K562 (cell line): ENCODE data around the gene FBRS. TPM values are rescaled to one million over a fixed set of nuclear protein-coding genes. Genes with fewer than 3 reads are reported as not detected.

ENCODE experiments used
- BRD4 ChIP-seq: fragments of 200-600 bp; sonication (generic); IDR thresholded peaks from 2 replicates; pipeline ENCODE4 v1.6.1; 2017; ENCODE audit warnings: inconsistent platforms
- CCAR2 ChIP-seq: fragments of 200-400 bp; formaldehyde crosslinking; IDR thresholded peaks from 2 replicates; pipeline ENCODE4 v1.6.1; 2017; ENCODE audit warnings: mild to moderate bottlenecking, low read depth, low read length
- CHCHD3 ChIP-seq: fragments of 250-450 bp; sonication (Bioruptor Pico); IDR thresholded peaks from 2 replicates; pipeline ENCODE4 v2.1.2; 2022; ENCODE audit warnings: mild to moderate bottlenecking
- FOSL1 ChIP-seq: fragments of 200-800 bp; sonication (Bioruptor generic); conservative IDR thresholded peaks from 2 replicates; pipeline ENCODE4 v1.6.1; 2016; ENCODE audit warnings: missing genetic modification characterization, missing compliant biosample characterization
- GTF2E2 ChIP-seq: fragments of 200-800 bp; sonication (Bioruptor generic); IDR thresholded peaks from 2 replicates; pipeline ENCODE4 v1.6.1; 2016; ENCODE audit warnings: missing genetic modification characterization, missing compliant biosample characterization
- HNRNPH1 ChIP-seq: fragments of 200-400 bp; formaldehyde crosslinking; optimal IDR thresholded peaks from 2 replicates; pipeline ENCODE3; 2017; ENCODE audit warnings: low read depth, mild to moderate bottlenecking, low read length, moderate library complexity
- KHSRP ChIP-seq: fragments of 450-650 bp; IDR thresholded peaks from 2 replicates; pipeline ENCODE4 v1.6.1; 2017
- NFE2L1 ChIP-seq: fragments of 450-650 bp; IDR thresholded peaks from 2 replicates; pipeline ENCODE4 v1.6.1; 2016; ENCODE audit warnings: missing genetic modification characterization, low read depth, mild to moderate bottlenecking, missing compliant biosample characterization, moderate library complexity, borderline replicate concordance
- NONO ChIP-seq, 2 experiments: fragments of 200-400 bp in 1 of 2; fragments of 450-650 bp in 1 of 2; formaldehyde crosslinking in 1 of 2; IDR thresholded peaks; 2 replicates each; pipeline ENCODE4 v1.6.1; 2017; ENCODE audit warnings: low read depth in 2 of 2, mild to moderate bottlenecking in 2 of 2, moderate library complexity in 2 of 2, low read length in 1 of 2
- PTBP1 ChIP-seq: fragments of 200-400 bp; formaldehyde crosslinking; IDR thresholded peaks from 2 replicates; pipeline ENCODE4 v1.6.1; 2017; ENCODE audit warnings: low read depth, low read length
- PTTG1 ChIP-seq: fragments of 450-650 bp; IDR thresholded peaks from 2 replicates; pipeline ENCODE4 v1.6.1; 2016; ENCODE audit warnings: low read depth, mild to moderate bottlenecking, missing genetic modification characterization, missing compliant biosample characterization
- RBM39 ChIP-seq: fragments of 200-400 bp; formaldehyde crosslinking; optimal IDR thresholded peaks from 2 replicates; pipeline ENCODE3; 2018; ENCODE audit warnings: low read depth, low read length
- SOX6 ChIP-seq: fragments of 450-650 bp; IDR thresholded peaks from 2 replicates; pipeline ENCODE4 v1.6.1; 2014; ENCODE audit warnings: mild to moderate bottlenecking
- ZNF316 ChIP-seq: fragments of 450-650 bp; IDR thresholded peaks from 2 replicates; pipeline ENCODE4 v1.6.1; 2016
- ZNF561 ChIP-seq: fragments of 450-650 bp; formaldehyde crosslinking; conservative IDR thresholded peaks from 2 replicates; pipeline ENCODE4 v1.4.0; 2020; ENCODE audit warnings: mild to moderate bottlenecking, moderate library complexity
- polyA plus RNA-seq, 8 experiments: library from polyadenylated mRNA; depleted of rRNA in 4 of 8; stranded (reverse) in 5 of 8; unstranded in 3 of 8; fragments of >200 nt; fragmentation: Nextera tagmentation in 2 of 8; fragmentation: Illumina TruSeq in 1 of 8; extraction: Ambion mirVana in 2 of 8; extraction: Trizol in 1 of 8; gene quantifications; 2 replicates each; pipeline versions ENCODE4 v1.2.1 to v1.2.3, GENCODE V29; 2011 to 2014; ENCODE audit warnings: inconsistent platforms in 1 of 8, missing spikeins in 1 of 8
- total RNA-seq, 7 experiments: library from RNA; depleted of rRNA in 6 of 7; stranded (reverse); fragments of >200 nt in 6 of 7; fragmentation: Illumina TruSeq in 2 of 7; extraction: Trizol in 2 of 7; gene quantifications; 2 replicates each; pipeline versions ENCODE4 v1.2.1 to v1.2.3, GENCODE V29; 2011 to 2021; ENCODE audit warnings: low replicate concordance in 1 of 7
- TF ChIP-seq, protein P1 (sequence below), 2 experiments: IDR thresholded peaks; 2 replicates each; pipeline ENCODE4 v1.6.1; 2011; ENCODE audit warnings: borderline replicate concordance in 1 of 2, control low read depth in 1 of 2, low read depth in 1 of 2, low read length in 1 of 2, mild to moderate bottlenecking in 1 of 2, mixed read lengths in 1 of 2, moderate library complexity in 1 of 2; ENCODE audit not compliant: insufficient read depth in 1 of 2, insufficient read length in 1 of 2, poor library complexity in 1 of 2, severe bottlenecking in 1 of 2; ENCODE audit errors: extremely low read depth in 1 of 2
- TF ChIP-seq, protein P2 (sequence below), 2 experiments: fragments of 450-650 bp in 1 of 2; IDR thresholded peaks; 2 replicates each; pipeline ENCODE4 v1.6.1; 2011 to 2017; ENCODE audit warnings: low read depth in 2 of 2, antibody characterized with exemption in 1 of 2, borderline replicate concordance in 1 of 2, low read length in 1 of 2, mild to moderate bottlenecking in 1 of 2, mixed read lengths in 1 of 2; ENCODE audit not compliant: control insufficient read depth in 1 of 2
- TF ChIP-seq, protein P3 (sequence below): fragments of 450-650 bp; formaldehyde crosslinking; IDR thresholded peaks from 2 replicates; pipeline ENCODE4 v1.4.0; 2022; ENCODE audit warnings: missing genetic modification characterization
- TF ChIP-seq, protein P4 (sequence below): fragments of 250-450 bp; sonication (Bioruptor Pico); IDR thresholded peaks from 2 replicates; pipeline ENCODE4 v1.8.0; 2021; ENCODE audit warnings: borderline replicate concordance, mild to moderate bottlenecking, moderate library complexity; ENCODE audit not compliant: poor library complexity, severe bottlenecking

Gene FBRS
- total and polyA plus RNA-seq, 9 of the 15 experiments (the other 6 are each of a cell fraction or from before 2014, with no cell fraction given): 0.32 to 59.5 (median 13.1) TPM

DNA sequence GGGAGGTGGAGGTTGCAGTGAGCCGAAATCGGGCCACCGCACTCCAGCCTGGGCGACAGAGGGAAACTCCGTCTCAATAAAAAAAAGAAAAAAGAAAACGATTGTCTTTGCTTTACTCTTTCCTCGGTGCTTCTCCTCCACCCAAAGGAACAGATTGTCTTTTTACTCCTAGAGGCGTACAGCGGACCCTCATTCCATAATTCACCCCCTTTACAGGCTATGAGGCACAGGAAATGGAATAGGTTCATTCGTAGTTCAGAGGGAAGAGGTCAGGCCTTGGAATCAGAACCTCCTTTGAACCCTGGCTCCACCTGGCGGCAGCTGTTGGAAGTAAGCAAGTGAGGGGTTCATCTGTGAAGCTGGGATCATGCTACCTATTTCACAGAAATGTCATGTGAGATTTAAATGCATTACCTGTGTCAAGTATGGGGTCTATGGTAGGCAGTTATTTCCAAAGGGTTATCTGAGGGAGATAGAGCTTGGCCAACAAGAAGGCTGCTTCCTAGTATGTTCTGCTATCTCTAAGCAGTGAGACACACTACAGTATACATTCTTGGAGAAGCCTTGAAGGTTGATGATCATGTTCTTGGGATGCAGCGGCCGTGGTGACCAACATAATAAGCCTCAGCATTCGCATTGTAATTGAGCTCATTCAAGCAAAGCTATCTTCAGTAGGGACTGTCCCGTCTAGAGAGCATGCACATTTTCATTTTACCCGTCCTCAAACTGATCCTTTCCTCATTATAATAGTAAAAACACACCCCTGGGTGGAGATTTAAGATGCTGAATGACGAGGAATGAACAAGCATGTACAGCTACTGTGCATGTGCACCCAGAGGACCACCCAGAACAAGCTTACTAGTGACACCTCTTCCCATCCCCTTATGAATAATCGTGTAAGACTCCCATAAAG, 29.3 kb upstream of the FBRS start (continued):
- TF ChIP-seq, protein P1, sequence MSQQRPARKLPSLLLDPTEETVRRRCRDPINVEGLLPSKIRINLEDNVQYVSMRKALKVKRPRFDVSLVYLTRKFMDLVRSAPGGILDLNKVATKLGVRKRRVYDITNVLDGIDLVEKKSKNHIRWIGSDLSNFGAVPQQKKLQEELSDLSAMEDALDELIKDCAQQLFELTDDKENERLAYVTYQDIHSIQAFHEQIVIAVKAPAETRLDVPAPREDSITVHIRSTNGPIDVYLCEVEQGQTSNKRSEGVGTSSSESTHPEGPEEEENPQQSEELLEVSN (IDR thresholded peaks at IDR 0.05; ENCODE audit: borderline replicate concordance in 1 of 2, extremely low read depth in 1 of 2, insufficient read depth in 1 of 2, insufficient read length in 1 of 2, low read depth in 1 of 2, low read length in 1 of 2, poor library complexity in 1 of 2, severe bottlenecking in 1 of 2): no peak
- no peak for TF ChIP-seq SOX6
- no peak for TF ChIP-seq ZNF561 (CRISPR knock-in tag)
- no peak for TF ChIP-seq BRD4
- no peak for TF ChIP-seq CHCHD3 (CRISPR knock-in tag)
- TF ChIP-seq, protein P2, sequence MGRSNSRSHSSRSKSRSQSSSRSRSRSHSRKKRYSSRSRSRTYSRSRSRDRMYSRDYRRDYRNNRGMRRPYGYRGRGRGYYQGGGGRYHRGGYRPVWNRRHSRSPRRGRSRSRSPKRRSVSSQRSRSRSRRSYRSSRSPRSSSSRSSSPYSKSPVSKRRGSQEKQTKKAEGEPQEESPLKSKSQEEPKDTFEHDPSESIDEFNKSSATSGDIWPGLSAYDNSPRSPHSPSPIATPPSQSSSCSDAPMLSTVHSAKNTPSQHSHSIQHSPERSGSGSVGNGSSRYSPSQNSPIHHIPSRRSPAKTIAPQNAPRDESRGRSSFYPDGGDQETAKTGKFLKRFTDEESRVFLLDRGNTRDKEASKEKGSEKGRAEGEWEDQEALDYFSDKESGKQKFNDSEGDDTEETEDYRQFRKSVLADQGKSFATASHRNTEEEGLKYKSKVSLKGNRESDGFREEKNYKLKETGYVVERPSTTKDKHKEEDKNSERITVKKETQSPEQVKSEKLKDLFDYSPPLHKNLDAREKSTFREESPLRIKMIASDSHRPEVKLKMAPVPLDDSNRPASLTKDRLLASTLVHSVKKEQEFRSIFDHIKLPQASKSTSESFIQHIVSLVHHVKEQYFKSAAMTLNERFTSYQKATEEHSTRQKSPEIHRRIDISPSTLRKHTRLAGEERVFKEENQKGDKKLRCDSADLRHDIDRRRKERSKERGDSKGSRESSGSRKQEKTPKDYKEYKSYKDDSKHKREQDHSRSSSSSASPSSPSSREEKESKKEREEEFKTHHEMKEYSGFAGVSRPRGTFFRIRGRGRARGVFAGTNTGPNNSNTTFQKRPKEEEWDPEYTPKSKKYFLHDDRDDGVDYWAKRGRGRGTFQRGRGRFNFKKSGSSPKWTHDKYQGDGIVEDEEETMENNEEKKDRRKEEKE (IDR thresholded peaks at IDR 0.05; ENCODE audit: borderline replicate concordance in 1 of 2, control insufficient read depth in 1 of 2, low read depth in 2 of 2, low read length in 1 of 2): no peak
- TF ChIP-seq NONO (IDR thresholded peaks at IDR 0.05; ENCODE audit: low read depth in 2 of 2, low read length in 1 of 2): no peak
- no peak for TF ChIP-seq PTBP1
- no peak for TF ChIP-seq HNRNPH1
- TF ChIP-seq, protein P3, sequence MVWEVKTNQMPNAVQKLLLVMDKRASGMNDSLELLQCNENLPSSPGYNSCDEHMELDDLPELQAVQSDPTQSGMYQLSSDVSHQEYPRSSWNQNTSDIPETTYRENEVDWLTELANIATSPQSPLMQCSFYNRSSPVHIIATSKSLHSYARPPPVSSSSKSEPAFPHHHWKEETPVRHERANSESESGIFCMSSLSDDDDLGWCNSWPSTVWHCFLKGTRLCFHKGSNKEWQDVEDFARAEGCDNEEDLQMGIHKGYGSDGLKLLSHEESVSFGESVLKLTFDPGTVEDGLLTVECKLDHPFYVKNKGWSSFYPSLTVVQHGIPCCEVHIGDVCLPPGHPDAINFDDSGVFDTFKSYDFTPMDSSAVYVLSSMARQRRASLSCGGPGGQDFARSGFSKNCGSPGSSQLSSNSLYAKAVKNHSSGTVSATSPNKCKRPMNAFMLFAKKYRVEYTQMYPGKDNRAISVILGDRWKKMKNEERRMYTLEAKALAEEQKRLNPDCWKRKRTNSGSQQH: no peak
- TF ChIP-seq GTF2E2: no peak
- TF ChIP-seq NFE2L1 (tag): no peak
- no peak for TF ChIP-seq FOSL1 (tag)
- no peak for TF ChIP-seq PTTG1 (tag)
- no peak for TF ChIP-seq CCAR2
- TF ChIP-seq RBM39: no peak
- TF ChIP-seq, protein P4, sequence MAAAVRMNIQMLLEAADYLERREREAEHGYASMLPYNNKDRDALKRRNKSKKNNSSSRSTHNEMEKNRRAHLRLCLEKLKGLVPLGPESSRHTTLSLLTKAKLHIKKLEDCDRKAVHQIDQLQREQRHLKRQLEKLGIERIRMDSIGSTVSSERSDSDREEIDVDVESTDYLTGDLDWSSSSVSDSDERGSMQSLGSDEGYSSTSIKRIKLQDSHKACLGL (CRISPR knock-in tag): no peak
- TF ChIP-seq ZNF316: no peak
- TF ChIP-seq KHSRP: no peak
